Fibroblast of skin of back (primary cell): Measurements from ENCODE around the gene PDE3A.
"Not testable (repeated sequence)": the region's sequence is repeated elsewhere in the genome, so short reads cannot be mapped to it uniquely, and the experiment has no call there.

Experiments
- DNase-seq: peaks from one replicate; pipeline ENCODE4 v3.0.0-alpha.2; 2013

The PDE3A gene

GRCh38 chr12:20497707-20498106 lies 129.4 kb downstream of the PDE3A start:
- DNase-seq: no peak

- DNase-seq: no peak
Measured at GRCh38 chr12:20501958-20502357, 133.6 kb downstream of the PDE3A start.

DNA sequence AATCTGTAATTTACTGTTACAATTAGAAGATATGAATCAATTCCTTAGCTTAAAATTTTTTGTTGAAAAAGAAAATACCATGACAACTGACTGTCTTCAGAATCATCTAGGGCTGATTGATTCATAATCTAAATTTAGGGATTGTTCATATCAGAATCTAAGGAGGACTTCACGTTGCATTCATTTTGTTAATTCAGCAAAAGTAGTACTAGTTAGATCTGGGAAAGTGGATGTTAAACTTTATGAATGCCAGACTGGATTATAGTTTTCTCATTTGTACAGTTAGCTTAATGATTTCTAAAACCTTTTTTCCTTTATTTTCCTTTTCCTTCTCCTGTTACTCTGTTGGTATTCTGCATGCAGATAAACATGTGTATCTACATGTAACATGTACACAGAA lies 135.5 kb downstream of the PDE3A start:
- DNase-seq: no peak

- DNase-seq: peak; percentile 64
Measured at GRCh38 chr12:20505056-20505455, 136.7 kb downstream of the PDE3A start.

DNA sequence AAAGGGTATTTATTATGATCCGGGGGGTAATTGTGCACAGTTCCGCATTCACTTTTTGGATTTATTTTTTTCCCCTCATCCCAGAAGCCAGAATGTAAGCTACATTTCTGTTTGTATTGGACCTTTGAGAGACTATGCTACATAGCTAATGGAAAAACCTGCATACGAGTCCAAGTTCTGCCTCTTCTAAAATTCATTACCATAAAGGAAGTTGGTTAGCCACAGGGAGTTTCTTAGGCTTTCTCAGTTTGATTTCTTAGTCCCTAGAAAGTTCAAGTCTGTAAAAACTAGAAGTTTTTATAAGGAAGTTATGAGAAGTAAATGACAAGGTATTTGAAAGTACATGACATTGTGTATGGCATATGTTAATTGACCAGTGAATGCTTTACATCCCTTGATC lies 138.7 kb downstream of the PDE3A start:
- DNase-seq: no peak

GRCh38 chr12:20507711-20508110 lies 139.4 kb downstream of the PDE3A start:
- no peak for DNase-seq

DNA sequence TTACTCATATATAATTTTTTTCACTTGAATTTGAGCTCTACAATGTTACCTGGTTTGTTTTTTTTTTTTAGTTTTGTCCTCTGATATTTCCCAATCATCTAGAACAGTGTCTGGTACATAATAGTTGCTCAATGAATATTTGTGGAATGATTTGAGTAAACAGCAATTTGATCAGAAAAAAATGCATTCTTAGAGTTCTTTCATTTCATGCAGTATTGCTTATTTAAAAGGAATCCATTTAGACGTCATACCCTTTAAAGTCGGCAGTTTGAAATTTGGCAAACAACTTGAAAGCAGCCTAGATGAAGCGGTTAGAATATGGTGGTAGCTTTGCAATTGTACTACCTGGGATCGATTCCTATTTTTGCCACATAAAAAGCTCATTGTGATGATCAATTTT lies 140.0 kb downstream of the PDE3A start:
- peak; percentile 72 for DNase-seq

DNA sequence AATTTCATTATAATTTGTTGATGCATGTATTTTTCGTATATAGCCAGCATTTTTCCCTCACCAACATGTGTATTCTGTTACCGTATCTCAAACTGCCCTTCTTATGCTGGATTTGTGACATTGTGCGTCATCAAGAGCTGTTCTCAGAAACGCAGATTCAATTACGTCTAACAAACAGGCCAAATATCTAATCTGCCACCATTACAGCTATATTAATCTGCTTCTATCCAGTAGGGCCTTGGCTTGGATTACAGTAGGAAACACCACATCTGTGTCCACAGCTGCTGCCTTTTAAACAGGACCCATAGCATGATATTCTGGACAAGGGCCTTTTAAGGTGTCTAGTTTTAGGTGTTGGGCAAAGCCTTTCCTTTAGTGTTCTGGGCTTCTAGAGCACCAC lies 140.6 kb downstream of the PDE3A start:
- DNase-seq: no peak

DNA sequence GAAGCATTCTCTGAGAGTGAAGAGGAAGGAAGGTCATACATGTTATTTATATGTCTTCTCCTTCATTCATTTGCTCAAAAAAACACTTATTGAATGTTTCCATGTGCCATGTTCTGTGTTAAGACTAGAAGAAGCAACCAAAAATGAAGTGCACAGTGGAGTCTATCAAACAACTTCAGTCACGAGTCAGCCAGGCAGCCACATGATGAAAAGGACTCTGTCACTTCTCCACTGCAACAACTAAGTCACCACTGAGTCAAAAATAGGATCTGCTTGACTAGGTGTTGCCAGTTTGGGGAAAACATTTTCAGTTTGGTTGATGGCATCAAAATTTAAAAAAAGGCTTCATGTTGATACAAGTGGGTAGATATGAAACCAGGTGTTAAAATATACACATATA lies 142.5 kb downstream of the PDE3A start:
- DNase-seq: no peak

GRCh38 chr12:20513189-20513588 lies 144.9 kb downstream of the PDE3A start:
- DNase-seq: no peak

DNA sequence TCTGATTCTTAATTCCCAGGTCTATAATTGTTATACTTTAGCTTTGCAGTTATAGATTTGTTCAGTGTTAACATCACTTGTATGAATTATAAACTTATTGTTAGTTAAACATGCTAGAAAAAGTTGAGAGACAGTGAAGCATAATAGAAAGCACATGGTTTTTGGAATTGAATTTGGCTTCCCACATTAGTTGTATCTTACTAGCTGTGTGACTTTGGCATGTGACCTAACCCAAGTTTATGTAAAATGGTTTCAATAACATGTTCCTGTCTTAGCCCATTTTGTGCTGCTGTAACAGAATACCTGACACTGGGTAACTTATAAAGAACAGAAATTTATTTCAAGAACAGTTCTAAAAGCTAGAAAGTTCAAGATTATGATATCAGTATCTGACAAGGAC lies 146.3 kb downstream of the PDE3A start:
- DNase-seq: no peak

GRCh38 chr12:20520532-20520931 lies 152.2 kb downstream of the PDE3A start:
- DNase-seq: no peak

DNA sequence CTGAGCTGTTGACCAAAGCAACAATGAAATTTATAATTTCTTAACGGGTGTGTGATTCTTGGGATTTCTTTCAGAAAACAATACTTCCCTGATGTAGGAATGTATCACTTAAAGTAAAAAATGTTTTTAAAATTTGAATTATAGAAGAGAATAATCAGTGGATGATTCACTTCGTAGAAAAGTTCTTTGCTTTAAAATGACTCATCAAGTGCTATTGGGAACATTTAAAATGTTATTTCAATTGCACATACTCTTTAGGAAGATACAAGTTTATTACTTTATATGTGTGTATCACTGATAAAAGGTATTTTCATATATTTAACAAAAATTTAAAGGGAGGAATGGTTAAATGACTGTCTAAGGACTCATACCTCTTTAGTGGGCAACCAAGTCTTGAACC lies 155.3 kb downstream of the PDE3A start:
- peak; percentile 76 for DNase-seq

DNA sequence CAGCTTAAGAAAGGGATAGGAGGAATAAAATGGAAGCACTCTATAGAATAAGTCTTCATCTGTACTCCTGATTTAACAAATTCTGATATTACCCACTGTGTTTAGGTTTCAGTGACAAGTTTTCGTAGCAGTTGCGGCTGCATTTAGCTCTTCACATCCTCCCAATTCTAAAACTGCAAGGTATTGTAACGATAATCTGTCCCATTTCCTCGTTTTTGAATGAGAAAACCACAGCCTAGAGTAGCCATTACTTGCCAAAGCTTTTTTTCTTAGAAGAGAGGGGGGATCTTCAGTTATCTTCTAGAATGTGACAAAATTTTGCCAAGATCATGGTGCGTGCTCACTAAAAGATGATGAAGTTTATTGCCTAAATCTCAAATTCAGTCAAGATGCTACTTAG lies 155.8 kb downstream of the PDE3A start:
- no peak for DNase-seq

- peak; percentile 54 for DNase-seq
Measured at GRCh38 chr12:20525064-20525610, 156.8 kb downstream of the PDE3A start.

- DNase-seq: peak; percentile 65
Measured at GRCh38 chr12:20527417-20528163, 159.3 kb downstream of the PDE3A start.

GRCh38 chr12:20528208-20528607 lies 159.9 kb downstream of the PDE3A start:
- DNase-seq: peak; percentile 41

DNA sequence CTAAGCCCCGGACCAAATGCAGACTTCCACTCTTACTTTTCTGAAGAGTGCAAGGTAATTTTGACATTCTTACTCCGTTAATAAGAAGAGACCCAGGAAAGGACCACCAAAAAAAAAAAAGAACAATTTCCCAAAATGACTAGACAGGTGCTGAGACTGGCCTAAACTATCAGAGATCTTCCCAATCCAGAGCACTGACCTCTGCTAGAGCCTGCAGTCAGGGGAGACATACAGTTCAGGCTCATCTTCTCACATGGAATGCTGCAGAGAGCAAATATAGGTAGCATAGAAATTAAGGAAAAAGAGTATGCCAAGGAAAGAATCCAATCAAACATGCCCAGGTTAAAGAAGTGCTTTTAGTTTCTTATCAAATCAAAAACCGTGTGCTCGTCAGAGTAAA lies 177.9 kb downstream of the PDE3A start:
- DNase-seq: no peak

DNA sequence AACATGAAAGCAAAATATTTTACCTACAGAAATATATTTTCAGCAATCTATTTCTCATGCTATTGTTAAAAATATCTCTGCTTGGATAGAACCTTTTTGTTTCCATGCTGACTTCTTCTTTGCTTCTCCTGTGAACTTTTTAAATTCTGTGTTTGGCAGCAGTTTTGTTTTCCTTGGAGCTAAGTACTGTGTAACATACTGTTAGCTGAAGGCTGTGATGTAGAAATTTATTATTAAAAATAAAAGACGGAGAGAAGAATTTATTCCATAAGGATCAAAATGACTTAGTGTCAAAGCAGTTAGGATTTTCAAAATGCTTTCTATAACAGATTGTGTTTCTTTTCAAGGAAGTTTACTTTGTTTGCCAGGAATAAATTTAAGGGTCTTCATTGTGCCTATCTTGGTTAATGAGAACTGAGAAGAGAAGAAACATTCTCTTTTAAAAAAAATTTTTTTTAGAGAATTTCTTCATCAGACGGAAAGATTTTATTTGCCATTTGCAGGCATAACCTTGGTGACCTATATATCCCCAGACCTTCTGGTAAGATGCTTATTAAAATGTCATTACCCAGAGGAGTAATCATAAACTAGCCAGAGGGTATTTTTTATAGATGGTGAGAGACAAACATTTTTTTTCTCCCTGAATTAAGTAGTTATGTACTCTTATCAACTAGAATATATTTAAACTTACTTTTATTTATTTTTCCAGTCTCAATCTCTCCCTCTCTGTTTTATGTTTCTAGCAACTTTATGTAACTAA lies 179.7 kb downstream of the PDE3A start:
- DNase-seq: peak; percentile 62

DNA sequence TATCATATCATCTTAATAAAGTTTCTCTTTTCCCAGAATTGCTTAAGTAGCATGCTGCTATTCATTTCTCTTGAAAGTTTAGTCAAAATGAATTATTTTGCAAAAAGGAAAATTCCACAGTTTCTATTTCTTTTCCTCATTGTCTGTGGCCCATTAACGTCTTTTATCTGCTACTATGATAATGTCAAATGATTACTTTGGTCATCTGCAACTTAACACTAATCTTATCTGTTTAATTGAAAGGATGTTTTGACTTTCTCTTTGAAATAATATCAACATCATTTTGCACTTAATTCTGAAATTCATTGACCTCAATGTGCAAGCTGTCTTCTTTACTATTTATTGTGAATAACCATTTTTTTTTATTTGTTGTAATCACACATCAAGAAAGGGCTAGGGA lies 180.3 kb downstream of the PDE3A start:
- DNase-seq: no peak

DNA sequence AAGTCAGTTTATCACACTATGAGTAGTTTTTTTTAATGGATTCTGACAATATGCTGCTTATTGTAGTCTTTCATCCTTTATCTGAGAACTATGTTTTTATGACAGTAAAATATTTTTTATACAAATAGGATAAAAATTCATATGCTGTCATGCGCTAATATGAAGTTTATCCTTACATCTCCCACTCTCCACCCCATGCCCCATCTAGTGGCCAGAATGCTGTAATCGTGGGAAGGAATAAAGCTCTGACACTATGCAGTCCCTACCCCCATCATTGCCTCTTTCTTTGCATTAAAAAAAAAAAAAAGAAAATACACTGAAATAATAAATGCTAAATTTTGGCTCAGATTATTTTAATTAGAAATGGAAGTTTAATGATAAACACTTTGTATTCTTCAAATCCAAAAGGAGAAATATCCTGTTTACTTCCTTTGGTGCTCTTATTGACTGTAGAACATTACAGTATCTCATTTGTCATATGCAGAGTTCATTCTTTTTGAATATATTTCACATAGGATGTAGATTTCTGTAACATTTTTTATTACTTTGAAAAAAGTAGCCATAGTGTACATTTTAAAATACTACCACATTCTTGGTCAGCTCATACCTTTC lies 180.9 kb downstream of the PDE3A start:
- DNase-seq: peak; percentile 74

GRCh38 chr12:20551742-20552442 lies 183.6 kb downstream of the PDE3A start:
- DNase-seq: not testable (repeated sequence)

GRCh38 chr12:20552586-20552985 lies 184.2 kb downstream of the PDE3A start:
- DNase-seq: not testable (repeated sequence)
